Measurements from ENCODE around the gene KCNJ15. TPM values are rescaled to one million over a fixed set of nuclear protein-coding genes. Genes with fewer than 3 reads are reported as not detected.

KCNJ15 gene
- polyA plus RNA-seq, 2 of the 4 experiments (the other 2 are of a cell fraction), result 0.19 to 0.30 TPM

DNA sequence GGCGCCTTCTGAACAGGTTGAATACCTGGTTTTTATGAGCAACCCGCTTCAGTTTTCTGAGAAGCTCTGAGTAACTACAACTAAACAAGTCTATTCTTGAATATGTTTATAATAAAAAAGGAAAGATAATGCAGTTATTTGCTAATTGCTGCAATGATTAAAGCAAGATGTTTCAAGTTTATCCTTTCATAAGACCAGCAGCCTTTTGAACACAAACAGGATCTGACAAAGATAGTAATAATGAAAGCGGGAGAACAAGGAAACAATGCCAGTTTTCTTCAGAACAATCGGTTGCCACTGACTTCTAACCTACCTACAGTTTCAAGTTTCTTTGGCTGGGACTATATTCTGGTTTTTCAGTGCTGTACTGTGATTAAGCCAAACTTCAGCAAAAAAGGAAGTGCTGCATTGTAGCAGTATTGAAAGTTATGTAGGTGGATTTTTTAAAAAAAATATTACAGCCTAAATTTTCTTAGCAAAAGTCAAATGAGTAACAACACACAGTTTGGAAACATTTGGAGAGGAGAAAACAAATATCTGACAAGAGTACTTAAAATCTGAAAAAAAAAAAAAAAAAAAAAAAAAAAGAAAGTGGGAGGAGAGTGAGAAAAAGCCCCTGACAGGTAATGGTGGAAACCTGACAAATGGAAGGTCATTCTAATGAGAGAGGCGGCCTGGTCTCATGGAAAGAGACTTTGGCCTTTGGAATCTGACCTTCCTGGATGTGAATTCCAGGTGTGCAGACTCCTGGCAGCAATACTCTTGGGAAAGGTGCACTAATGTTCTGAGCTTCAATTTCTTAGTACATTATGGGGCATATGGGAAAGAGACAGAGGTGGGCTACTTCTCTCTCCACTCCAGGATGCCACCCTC, 11.4 kb downstream of the KCNJ15 start:
- 85% methylated on average over 5 of the region's 5 CpGs for WGBS (ENCODE audit: missing lambda C conversion rate)
- FAIRE-seq (no peak), ATAC-seq (no peak), DNase-seq (ENCODE audit: low read depth in 1 of 2, low spot score in 1 of 2) (no peak)
- TF ChIP-seq TFCP2L1 (CRISPR knock-in tag; IDR thresholded peaks at IDR 0.05) (no peak), RAD21 (conservative IDR thresholded peaks at IDR 0.05 in 1 of 2, IDR thresholded peaks at IDR 0.05 in 1 of 2) (no peak), CBX2 (IDR thresholded peaks at IDR 0.05; ENCODE audit: borderline replicate concordance, low read depth) (no peak), FOSL2 (IDR thresholded peaks at IDR 0.05) (no peak), FOSL2 (CRISPR knock-in tag; IDR thresholded peaks at IDR 0.05) (no peak), HOXB5 (CRISPR knock-in tag; IDR thresholded peaks at IDR 0.05) (no peak), TP53 (CRISPR knock-in tag; IDR thresholded peaks at IDR 0.05) (no peak), JUN (IDR thresholded peaks at IDR 0.05) (no peak), NR3C1 (IDR thresholded peaks at IDR 0.05) (no peak), RNF2 (IDR thresholded peaks at IDR 0.05; ENCODE audit: borderline replicate concordance, low read depth) (no peak), FOXS1 (CRISPR knock-in tag; IDR thresholded peaks at IDR 0.05) (no peak), SMC3 (IDR thresholded peaks at IDR 0.05) (no peak), MAZ (IDR thresholded peaks at IDR 0.05; ENCODE audit: borderline replicate concordance, low read depth, low read length) (no peak), ZSCAN20 (CRISPR knock-in tag; IDR thresholded peaks at IDR 0.05) (no peak), PHF8 (IDR thresholded peaks at IDR 0.05; ENCODE audit: borderline replicate concordance, low read depth) (no peak)
- TF ChIP-seq, protein P1, sequence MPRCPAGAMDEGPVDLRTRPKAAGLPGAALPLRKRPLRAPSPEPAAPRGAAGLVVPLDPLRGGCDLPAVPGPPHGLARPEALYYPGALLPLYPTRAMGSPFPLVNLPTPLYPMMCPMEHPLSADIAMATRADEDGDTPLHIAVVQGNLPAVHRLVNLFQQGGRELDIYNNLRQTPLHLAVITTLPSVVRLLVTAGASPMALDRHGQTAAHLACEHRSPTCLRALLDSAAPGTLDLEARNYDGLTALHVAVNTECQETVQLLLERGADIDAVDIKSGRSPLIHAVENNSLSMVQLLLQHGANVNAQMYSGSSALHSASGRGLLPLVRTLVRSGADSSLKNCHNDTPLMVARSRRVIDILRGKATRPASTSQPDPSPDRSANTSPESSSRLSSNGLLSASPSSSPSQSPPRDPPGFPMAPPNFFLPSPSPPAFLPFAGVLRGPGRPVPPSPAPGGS (IDR thresholded peaks at IDR 0.05), result no peak
- TF ChIP-seq, protein P2, sequence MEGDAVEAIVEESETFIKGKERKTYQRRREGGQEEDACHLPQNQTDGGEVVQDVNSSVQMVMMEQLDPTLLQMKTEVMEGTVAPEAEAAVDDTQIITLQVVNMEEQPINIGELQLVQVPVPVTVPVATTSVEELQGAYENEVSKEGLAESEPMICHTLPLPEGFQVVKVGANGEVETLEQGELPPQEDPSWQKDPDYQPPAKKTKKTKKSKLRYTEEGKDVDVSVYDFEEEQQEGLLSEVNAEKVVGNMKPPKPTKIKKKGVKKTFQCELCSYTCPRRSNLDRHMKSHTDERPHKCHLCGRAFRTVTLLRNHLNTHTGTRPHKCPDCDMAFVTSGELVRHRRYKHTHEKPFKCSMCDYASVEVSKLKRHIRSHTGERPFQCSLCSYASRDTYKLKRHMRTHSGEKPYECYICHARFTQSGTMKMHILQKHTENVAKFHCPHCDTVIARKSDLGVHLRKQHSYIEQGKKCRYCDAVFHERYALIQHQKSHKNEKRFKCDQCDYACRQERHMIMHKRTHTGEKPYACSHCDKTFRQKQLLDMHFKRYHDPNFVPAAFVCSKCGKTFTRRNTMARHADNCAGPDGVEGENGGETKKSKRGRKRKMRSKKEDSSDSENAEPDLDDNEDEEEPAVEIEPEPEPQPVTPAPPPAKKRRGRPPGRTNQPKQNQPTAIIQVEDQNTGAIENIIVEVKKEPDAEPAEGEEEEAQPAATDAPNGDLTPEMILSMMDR (IDR thresholded peaks at IDR 0.05), result no peak
- TF ChIP-seq, protein P3, sequence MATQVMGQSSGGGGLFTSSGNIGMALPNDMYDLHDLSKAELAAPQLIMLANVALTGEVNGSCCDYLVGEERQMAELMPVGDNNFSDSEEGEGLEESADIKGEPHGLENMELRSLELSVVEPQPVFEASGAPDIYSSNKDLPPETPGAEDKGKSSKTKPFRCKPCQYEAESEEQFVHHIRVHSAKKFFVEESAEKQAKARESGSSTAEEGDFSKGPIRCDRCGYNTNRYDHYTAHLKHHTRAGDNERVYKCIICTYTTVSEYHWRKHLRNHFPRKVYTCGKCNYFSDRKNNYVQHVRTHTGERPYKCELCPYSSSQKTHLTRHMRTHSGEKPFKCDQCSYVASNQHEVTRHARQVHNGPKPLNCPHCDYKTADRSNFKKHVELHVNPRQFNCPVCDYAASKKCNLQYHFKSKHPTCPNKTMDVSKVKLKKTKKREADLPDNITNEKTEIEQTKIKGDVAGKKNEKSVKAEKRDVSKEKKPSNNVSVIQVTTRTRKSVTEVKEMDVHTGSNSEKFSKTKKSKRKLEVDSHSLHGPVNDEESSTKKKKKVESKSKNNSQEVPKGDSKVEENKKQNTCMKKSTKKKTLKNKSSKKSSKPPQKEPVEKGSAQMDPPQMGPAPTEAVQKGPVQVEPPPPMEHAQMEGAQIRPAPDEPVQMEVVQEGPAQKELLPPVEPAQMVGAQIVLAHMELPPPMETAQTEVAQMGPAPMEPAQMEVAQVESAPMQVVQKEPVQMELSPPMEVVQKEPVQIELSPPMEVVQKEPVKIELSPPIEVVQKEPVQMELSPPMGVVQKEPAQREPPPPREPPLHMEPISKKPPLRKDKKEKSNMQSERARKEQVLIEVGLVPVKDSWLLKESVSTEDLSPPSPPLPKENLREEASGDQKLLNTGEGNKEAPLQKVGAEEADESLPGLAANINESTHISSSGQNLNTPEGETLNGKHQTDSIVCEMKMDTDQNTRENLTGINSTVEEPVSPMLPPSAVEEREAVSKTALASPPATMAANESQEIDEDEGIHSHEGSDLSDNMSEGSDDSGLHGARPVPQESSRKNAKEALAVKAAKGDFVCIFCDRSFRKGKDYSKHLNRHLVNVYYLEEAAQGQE (IDR thresholded peaks at IDR 0.05), result no peak
- Histone ChIP-seq H3K4me2 (no peak overlapping the region), H3K4me3 (no peak overlapping the region), H3K9me3 (no peaks in the 10 kb centered on the region), H3K4me1 (peaks cover 23% of the 10 kb centered on the region), H3K27ac (peak overlapping the region; percentile 54 to 73; a peak in 5 of 6 replicates)
- ChIA-PET CTCF (interaction anchor here (0.6 to 1.6 kb wide), 3 partner anchors 73 to 351 kb away, joined by 3 to 4 read pairs (median 3); no protein-coding TSS in a partner anchor), POLR2A (no interaction called here)
